PC-3 (cell line): Measurements from ENCODE around the gene BIRC5. TPM values are rescaled to one million over a fixed set of nuclear protein-coding genes. Genes with fewer than 3 reads are reported as not detected.

ENCODE experiments used
- ATAC-seq: fragments of 200-7000 bp; cut with Tn5 transposase; 2 replicates; pipeline ENCODE4 v1.9.1; 2020; ENCODE audit warnings: mild to moderate bottlenecking, moderate library complexity
- BruUV-seq: library from RNA; stranded (reverse); fragments of 400-500 nt; replicated peaks from 2 replicates; lab custom pipeline; 2021; lab: Mats Ljungman, UMichigan
- CTCF ChIA-PET: fragments of 300-600 bp; sonication (Branson Sonifier 250); formaldehyde crosslinking; loops from one replicate; lab custom pipeline; 2022; ENCODE audit warnings: antibody characterized with exemption; lab: Charles Lee
- POLR2A ChIA-PET: fragments of 300-600 bp; sonication (Branson Sonifier 250); formaldehyde crosslinking; loops from one replicate; lab custom pipeline; 2022; ENCODE audit warnings: antibody characterized with exemption; ENCODE audit not compliant: unreplicated experiment; lab: Charles Lee
- DNase-seq: peaks from one replicate; pipeline ENCODE4 v3.0.0-alpha.2; 2015
- H2AFZ ChIP-seq: fragments of 300-600 bp; sonication (generic); 2 replicates; pipeline ENCODE4 v1.6.0; 2016; ENCODE audit warnings: antibody characterized with exemption, low read length
- H3F3A ChIP-seq: fragments of 300-600 bp; sonication (generic); one replicate; pipeline ENCODE4 v1.6.0; 2017; ENCODE audit warnings: antibody characterized with exemption, low read length, control low read depth, mild to moderate bottlenecking; ENCODE audit not compliant: unreplicated experiment
- H3K27ac ChIP-seq: fragments of 300-600 bp; sonication (generic); 2 replicates; pipeline ENCODE4 v1.5.1; 2016; ENCODE audit warnings: mild to moderate bottlenecking, low read length
- H3K27me3 ChIP-seq: fragments of 300-600 bp; sonication (generic); 2 replicates; pipeline ENCODE4 v1.6.1; 2016; ENCODE audit warnings: low read length, mixed read lengths
- H3K36me3 ChIP-seq: fragments of 300-600 bp; sonication (generic); 2 replicates; pipeline ENCODE4 v1.6.1; 2016; ENCODE audit warnings: low read depth, mixed run types, low read length, mixed read lengths
- H3K4me1 ChIP-seq: fragments of 300-600 bp; sonication (generic); 2 replicates; pipeline ENCODE4 v1.5.1; 2016; ENCODE audit warnings: low read length; ENCODE audit not compliant: insufficient read depth
- H3K4me2 ChIP-seq: fragments of 300-600 bp; sonication (generic); 2 replicates; pipeline ENCODE4 v1.6.0; 2016; ENCODE audit warnings: low read length
- H3K4me3 ChIP-seq: fragments of 300-600 bp; sonication (generic); 2 replicates; pipeline ENCODE4 v1.5.1; 2016; ENCODE audit warnings: mild to moderate bottlenecking, low read length, mixed read lengths
- H3K79me2 ChIP-seq: fragments of 300-600 bp; sonication (generic); 2 replicates; pipeline ENCODE4 v1.6.1; 2017; ENCODE audit warnings: low read length, mixed read lengths
- H3K9ac ChIP-seq: fragments of 300-600 bp; sonication (generic); 2 replicates; pipeline ENCODE4 v1.6.0; 2016; ENCODE audit warnings: mild to moderate bottlenecking, low read length
- H3K9me2 ChIP-seq: fragments of 300-600 bp; sonication (generic); replicated peaks from 2 replicates; pipeline ENCODE4 v1.6.1; 2016; ENCODE audit warnings: mixed run types, low read length, mixed read lengths
- H3K9me3 ChIP-seq: fragments of 300-600 bp; sonication (generic); 2 replicates; pipeline ENCODE4 v1.6.1; 2016; ENCODE audit warnings: low read length, mixed read lengths
- H4K20me1 ChIP-seq: fragments of 300-600 bp; sonication (generic); 2 replicates; pipeline ENCODE4 v1.6.1; 2016; ENCODE audit warnings: low read length, mixed read lengths
- CTCF ChIP-seq: fragments of 300-600 bp; sonication (generic); conservative IDR thresholded peaks from 2 replicates; pipeline ENCODE4 v1.5.1; 2017; ENCODE audit warnings: antibody characterized with exemption, low read depth, mild to moderate bottlenecking, low read length
- EZH2 ChIP-seq: fragments of 300-600 bp; sonication (generic); IDR thresholded peaks from one replicate; pipeline ENCODE4 v1.6.1; 2017; ENCODE audit warnings: antibody characterized with exemption, mild to moderate bottlenecking, low read length; ENCODE audit not compliant: unreplicated experiment
- EZH2phosphoT487 ChIP-seq: fragments of 300-600 bp; sonication (generic); IDR thresholded peaks from 2 replicates; pipeline ENCODE4 v1.6.1; 2018; ENCODE audit warnings: mild to moderate bottlenecking, antibody characterized with exemption, low read length, borderline replicate concordance
- intact Hi-C: fragments of 100-400 bp; cut with micrococcal nuclease; formaldehyde crosslinking; loops from 2 replicates; pipeline ENCODE4 v1.9.0; 2023
- total RNA-seq: library from RNA; depleted of rRNA; stranded (reverse); fragments of >200 nt; gene quantifications from 2 replicates; pipeline ENCODE4 v1.2.3, GENCODE V29; 2014

BIRC5 gene
- total RNA-seq, 1 experiment from 2014 or later: 304 TPM

- Histone ChIP-seq H3F3A (no peaks in the 10 kb centered on the region), H3K4me2 (peak overlapping the region; percentile 62), H3K9me2 (no peaks in the 10 kb centered on the region), H2AFZ (peak overlapping the region; percentile 58), H4K20me1 (no peaks in the 10 kb centered on the region), H3K9me3 (no peaks in the 10 kb centered on the region), H3K36me3 (no peaks in the 10 kb centered on the region), H3K27me3 (0 out of 2 replicates have a peak, but pooled peaks cover 4% of the 10 kb centered on the region), H3K27ac (no peak overlapping the region), H3K4me1 (peaks cover 6% of the 10 kb centered on the region; the same call in 1 of the 2 replicates), H3K79me2 (no peaks in the 10 kb centered on the region), H3K4me3 (0 out of 2 replicates have a peak overlapping the region, but pooled peaks have one; percentile 21), H3K9ac (no peak overlapping the region)
- CTCF ChIA-PET: no interaction called here
- no TSS peak for BruUV-seq
- ATAC-seq: peak; percentile 72
- intact Hi-C loops: no loop called here
- POLR2A ChIA-PET: no interaction called here
- TF ChIP-seq CTCF (no peak), EZH2phosphoT487 (no peak), EZH2 (no peak)
- DNase-seq: peak; percentile 47
Observed at GRCh38 chr17:78272181-78272913, 58.3 kb downstream of the BIRC5 start.

GRCh38 chr17:78272914-78273258 lies 58.8 kb downstream of the BIRC5 start:
- H3F3A ChIP-seq: no peaks in the 10 kb centered on the region
- H3K36me3 ChIP-seq: no peaks in the 10 kb centered on the region
- TF ChIP-seq EZH2 (no peak), EZH2phosphoT487 (no peak), CTCF (no peak)
- BruUV-seq: no TSS peak
- DNase-seq: no peak
- 0 out of 2 replicates have a peak, but pooled peaks cover 4% of the 10 kb centered on the region for H3K27me3 ChIP-seq
- intact Hi-C loops: no loop called here
- no peaks in the 10 kb centered on the region for H4K20me1 ChIP-seq
- no peaks in the 10 kb centered on the region for H3K9me2 ChIP-seq
- no peak overlapping the region for H3K27ac ChIP-seq
- H3K9ac ChIP-seq: no peak overlapping the region
- H3K4me3 ChIP-seq: 0 out of 2 replicates have a peak overlapping the region, but pooled peaks have one; percentile 21
- no peaks in the 10 kb centered on the region for H3K9me3 ChIP-seq
- H2AFZ ChIP-seq: peak overlapping the region; percentile 58
- ATAC-seq: no peak
- CTCF ChIA-PET: no interaction called here
- H3K79me2 ChIP-seq: no peaks in the 10 kb centered on the region
- POLR2A ChIA-PET: no interaction called here
- H3K4me1 ChIP-seq: peaks cover 6% of the 10 kb centered on the region; the same call in 1 of the 2 replicates
- peak overlapping the region; percentile 62 for H3K4me2 ChIP-seq

- H3K4me1 ChIP-seq: peaks cover 6% of the 10 kb centered on the region; the same call in 1 of the 2 replicates
Observed at GRCh38 chr17:78273813-78274212, 59.8 kb downstream of the BIRC5 start.

More at GRCh38 chr17:78273813-78274212, 59.8 kb downstream of the BIRC5 start:
- ATAC-seq: no peak
- Histone ChIP-seq H3F3A (no peaks in the 10 kb centered on the region), H3K9me3 (no peaks in the 10 kb centered on the region), H4K20me1 (no peaks in the 10 kb centered on the region), H3K79me2 (no peaks in the 10 kb centered on the region), H3K27me3 (0 out of 2 replicates have a peak, but pooled peaks cover 4% of the 10 kb centered on the region), H3K4me2 (no peak overlapping the region), H3K36me3 (no peaks in the 10 kb centered on the region), H3K9me2 (no peaks in the 10 kb centered on the region), H3K9ac (no peak overlapping the region), H3K27ac (no peak overlapping the region), H3K4me3 (no peak overlapping the region), H2AFZ (no peak overlapping the region)
- POLR2A ChIA-PET: no interaction called here
- intact Hi-C loops: no loop called here
- DNase-seq: no peak
- TF ChIP-seq CTCF (no peak), EZH2 (no peak), EZH2phosphoT487 (no peak)
- BruUV-seq: no TSS peak
- CTCF ChIA-PET: no interaction called here
